H9 (cell line): Measurements from ENCODE around the gene CNGA2. TPM values are rescaled to one million over a fixed set of nuclear protein-coding genes. Genes with fewer than 3 reads are reported as not detected.

Experiments used
- DNase-seq: peaks from one replicate; pipeline ENCODE4 v3.0.0-alpha.2; 2017
- H2AFZ ChIP-seq: one replicate; pipeline ENCODE4 v1.6.1; 2013; ENCODE audit warnings: mild to moderate bottlenecking, low read length, control low read depth, moderate library complexity
- H2AK5ac ChIP-seq: 2 replicates; pipeline ENCODE4 v1.6.1; 2013; ENCODE audit warnings: low read length, control low read depth, mixed read lengths; ENCODE audit not compliant: insufficient read length
- H2BK120ac ChIP-seq: one replicate; pipeline ENCODE4 v1.6.1; 2013; ENCODE audit warnings: low read depth, mild to moderate bottlenecking, low read length, control low read depth, inconsistent platforms; ENCODE audit not compliant: poor library complexity, severe bottlenecking
- H2BK12ac ChIP-seq: 2 replicates; pipeline ENCODE4 v1.6.1; 2013; ENCODE audit warnings: low read length, control low read depth, mixed read lengths, low read depth; ENCODE audit not compliant: insufficient read length
- H2BK15ac ChIP-seq: 2 replicates; pipeline ENCODE4 v1.6.1; 2013; ENCODE audit warnings: low read depth, low read length, control low read depth
- H2BK20ac ChIP-seq: one replicate; pipeline ENCODE4 v1.6.1; 2013; ENCODE audit warnings: low read depth, mild to moderate bottlenecking, low read length, control low read depth, inconsistent platforms; ENCODE audit not compliant: poor library complexity, severe bottlenecking
- H2BK5ac ChIP-seq: 2 replicates; pipeline ENCODE4 v1.6.1; 2013; ENCODE audit warnings: low read length, control low read depth, mixed read lengths; ENCODE audit not compliant: insufficient read length
- H3K14ac ChIP-seq: 2 replicates; pipeline ENCODE4 v1.6.1; 2013; ENCODE audit warnings: low read length, control low read depth; ENCODE audit not compliant: insufficient read depth
- H3K18ac ChIP-seq: 2 replicates; pipeline ENCODE4 v1.6.1; 2013; ENCODE audit warnings: low read depth, mild to moderate bottlenecking, mixed read lengths, low read length, control low read depth; ENCODE audit not compliant: insufficient read length
- H3K23ac ChIP-seq: 2 replicates; pipeline ENCODE4 v1.6.1; 2013; ENCODE audit warnings: low read length, control low read depth, mixed read lengths, low read depth; ENCODE audit not compliant: insufficient read length
- H3K23me2 ChIP-seq: 2 replicates; pipeline ENCODE4 v1.6.1; 2013; ENCODE audit warnings: low read depth, mild to moderate bottlenecking, mixed read lengths, low read length, control low read depth; ENCODE audit not compliant: insufficient read length, poor library complexity, severe bottlenecking
- H3K27ac ChIP-seq: 2 replicates; pipeline ENCODE4 v1.5.1; 2013; ENCODE audit warnings: low read length, control low read depth, mixed read lengths, low read depth; ENCODE audit not compliant: insufficient read length
- H3K27me3 ChIP-seq: 2 replicates; pipeline ENCODE4 v1.6.1; 2013; ENCODE audit warnings: low read length, control low read depth, inconsistent platforms; ENCODE audit not compliant: insufficient read depth
- H3K4ac ChIP-seq: 2 replicates; pipeline ENCODE4 v1.6.1; 2013; ENCODE audit warnings: low read depth, mild to moderate bottlenecking, control low read depth, inconsistent platforms, low read length, moderate library complexity
- H3K4me1 ChIP-seq: 2 replicates; pipeline ENCODE4 v1.6.1; 2013; ENCODE audit warnings: low read length, control low read depth, inconsistent platforms; ENCODE audit not compliant: insufficient read depth
- H3K4me2 ChIP-seq: 2 replicates; pipeline ENCODE4 v1.6.1; 2013; ENCODE audit warnings: low read length, control low read depth, mixed read lengths; ENCODE audit not compliant: insufficient read length, insufficient read depth
- H3K56ac ChIP-seq: 2 replicates; pipeline ENCODE4 v1.6.1; 2013; ENCODE audit warnings: low read depth, mild to moderate bottlenecking, mixed read lengths, low read length, control low read depth; ENCODE audit not compliant: insufficient read length
- H3K79me1 ChIP-seq: 2 replicates; pipeline ENCODE4 v1.6.1; 2013; ENCODE audit warnings: low read depth, mild to moderate bottlenecking, moderate library complexity, low read length, control low read depth, inconsistent platforms; ENCODE audit not compliant: insufficient read depth, poor library complexity, severe bottlenecking
- H3K79me2 ChIP-seq: 2 replicates; pipeline ENCODE4 v1.6.1; 2013; ENCODE audit warnings: low read length, control low read depth, inconsistent platforms; ENCODE audit not compliant: insufficient read depth
- H3K9ac ChIP-seq: 2 replicates; pipeline ENCODE4 v1.6.1; 2013; ENCODE audit warnings: low read length, control low read depth, mixed read lengths; ENCODE audit not compliant: insufficient read length; ENCODE audit errors: extremely low read depth
- H3K9me3 ChIP-seq: one replicate; pipeline ENCODE4 v1.6.1; 2013; ENCODE audit warnings: low read depth, low read length, inconsistent platforms; ENCODE audit not compliant: control insufficient read depth
- H3T11ph ChIP-seq: one replicate; pipeline ENCODE4 v1.6.1; 2013; ENCODE audit warnings: mild to moderate bottlenecking, low read length, control low read depth, inconsistent platforms
- H4K20me1 ChIP-seq: one replicate; pipeline ENCODE4 v1.6.1; 2013; ENCODE audit not compliant: control insufficient read depth, insufficient read length, insufficient read depth
- H4K5ac ChIP-seq: 2 replicates; pipeline ENCODE4 v1.6.1; 2013; ENCODE audit warnings: low read depth, mild to moderate bottlenecking, mixed read lengths, low read length, control low read depth; ENCODE audit not compliant: insufficient read length
- H4K8ac ChIP-seq: replicated peaks from 2 replicates; pipeline ENCODE4 v1.6.1; 2013; ENCODE audit warnings: low read length, control low read depth, mixed read lengths, low read depth; ENCODE audit not compliant: insufficient read length
- H4K91ac ChIP-seq: 2 replicates; pipeline ENCODE4 v1.6.1; 2013; ENCODE audit warnings: low read depth, mild to moderate bottlenecking, moderate library complexity, mixed read lengths, low read length, control low read depth; ENCODE audit not compliant: insufficient read length
- H3K27ac Mint-ChIP-seq, 3 experiments: 2 replicates in 2 of 3; 3 replicates in 1 of 3; pipeline ENCODE4 v1.8.0; 2020 to 2021; ENCODE audit warnings: mixed read lengths in 3 of 3, mild to moderate bottlenecking in 1 of 3, moderate library complexity in 1 of 3
- H3K27me3 Mint-ChIP-seq: 2 replicates; pipeline ENCODE4 v1.8.0; 2021; ENCODE audit warnings: low read depth, mild to moderate bottlenecking, moderate library complexity, mixed read lengths
- H3K36me3 Mint-ChIP-seq, 3 experiments: 2 replicates in 2 of 3; 3 replicates in 1 of 3; pipeline ENCODE4 v1.8.0; 2020 to 2021; ENCODE audit warnings: low read depth in 3 of 3, mixed read lengths in 3 of 3; ENCODE audit not compliant: insufficient read depth in 1 of 3
- H3K4me1 Mint-ChIP-seq, 2 experiments: 2 replicates each; pipeline ENCODE4 v1.8.0; 2020; ENCODE audit warnings: mixed read lengths in 2 of 2
- H3K4me3 Mint-ChIP-seq, 2 experiments: 2 replicates in 1 of 2; 3 replicates in 1 of 2; pipeline ENCODE4 v1.8.0; 2020 to 2021; ENCODE audit warnings: mild to moderate bottlenecking in 2 of 2, mixed read lengths in 2 of 2, moderate library complexity in 1 of 2
- H3K9me3 Mint-ChIP-seq, 2 experiments: 2 replicates in 1 of 2; 3 replicates in 1 of 2; pipeline ENCODE4 v1.8.0; 2020; ENCODE audit warnings: mild to moderate bottlenecking in 2 of 2, mixed read lengths in 2 of 2, moderate library complexity in 1 of 2
- WGBS: extraction: QIAGEN DNeasy Blood & Tissue Kit; methylation state at CpG from one replicate; pipeline ENCODE4 v1.1.7; 2013; ENCODE audit warnings: missing lambda C conversion rate, low lambda C conversion rate, mixed read lengths; ENCODE audit not compliant: insufficient read length; ENCODE audit errors: extremely low coverage; 5-methylcytosine and 5-hydroxymethylcytosine counted together
- total RNA-seq: library from RNA; stranded (reverse); gene quantifications from 2 replicates; pipeline ENCODE4 v1.2.1, GENCODE V29; 2021
- TF ChIP-seq, protein P1 (sequence below): fragments of 200-600 bp; sonication (generic); conservative IDR thresholded peaks from 3 replicates; pipeline ENCODE4 v1.8.0; 2021; ENCODE audit warnings: antibody characterized with exemption, mild to moderate bottlenecking

The CNGA2 gene
- total RNA-seq, 1 experiment from 2014 or later = not detected

DNA sequence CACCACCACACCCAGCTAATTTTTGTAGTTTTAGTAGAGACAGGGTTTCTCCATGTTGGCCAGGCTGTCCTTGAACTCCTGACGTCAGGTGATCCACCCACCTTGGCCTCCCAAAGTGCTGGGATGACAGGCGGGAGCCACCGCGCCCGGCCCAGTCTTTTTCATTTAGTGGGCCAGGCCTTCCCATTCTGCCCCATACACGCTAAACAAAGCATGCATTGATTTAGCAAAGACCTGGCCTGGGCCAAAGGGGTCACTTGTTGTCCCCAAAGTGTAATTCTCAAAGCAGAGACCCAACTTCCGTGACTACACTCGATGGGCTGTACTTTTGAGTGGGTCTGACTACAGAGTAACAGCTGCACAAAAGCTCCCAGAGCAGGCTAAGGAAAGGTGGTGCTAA is 29.2 kb downstream of the CNGA2 start:
- Histone ChIP-seq H3K27me3 (no peaks in the 10 kb centered on the region), H4K20me1 (no peaks in the 10 kb centered on the region), H2BK5ac (no peak overlapping the region), H3K4me1 (no peaks in the 10 kb centered on the region), H2BK12ac (no peak overlapping the region), H3K27ac (no peak overlapping the region), H2AK5ac (no peak overlapping the region), H3K79me2 (no peaks in the 10 kb centered on the region), H3K23ac (no peak overlapping the region), H3K56ac (no peak overlapping the region), H2BK20ac (no peak overlapping the region), H3K18ac (no peak overlapping the region), H3K4ac (no peak overlapping the region), H3T11ph (no peak overlapping the region), H2AFZ (no peak overlapping the region), H3K9me3 (peaks cover 58% of the 10 kb centered on the region), H4K91ac (no peak overlapping the region), H3K9ac (no peak overlapping the region), H2BK120ac (no peak overlapping the region), H4K5ac (no peak overlapping the region), H3K4me2 (no peak overlapping the region), H3K14ac (no peak overlapping the region), H2BK15ac (no peak overlapping the region), H3K23me2 (no peaks in the 10 kb centered on the region), H3K79me1 (no peaks in the 10 kb centered on the region), H4K8ac (no peak overlapping the region)
- Mint-ChIP-seq H3K27ac (no peak overlapping the region), H3K4me3 (no peak overlapping the region), H3K9me3 (peaks cover 81 to 83% of the 10 kb centered on the region in 2 experiments), H3K36me3 (peaks cover 0 to 6% (median 0%) of the 10 kb centered on the region in 3 experiments; a peak in 3 of 7 replicates), H3K4me1 (no peaks in the 10 kb centered on the region), H3K27me3 (no peaks in the 10 kb centered on the region; the same call in 1 of the 2 replicates)
- DNase-seq = no peak
- WGBS = no CpG with 5 or more reads among the region's 8 CpGs
- TF ChIP-seq, protein P1, sequence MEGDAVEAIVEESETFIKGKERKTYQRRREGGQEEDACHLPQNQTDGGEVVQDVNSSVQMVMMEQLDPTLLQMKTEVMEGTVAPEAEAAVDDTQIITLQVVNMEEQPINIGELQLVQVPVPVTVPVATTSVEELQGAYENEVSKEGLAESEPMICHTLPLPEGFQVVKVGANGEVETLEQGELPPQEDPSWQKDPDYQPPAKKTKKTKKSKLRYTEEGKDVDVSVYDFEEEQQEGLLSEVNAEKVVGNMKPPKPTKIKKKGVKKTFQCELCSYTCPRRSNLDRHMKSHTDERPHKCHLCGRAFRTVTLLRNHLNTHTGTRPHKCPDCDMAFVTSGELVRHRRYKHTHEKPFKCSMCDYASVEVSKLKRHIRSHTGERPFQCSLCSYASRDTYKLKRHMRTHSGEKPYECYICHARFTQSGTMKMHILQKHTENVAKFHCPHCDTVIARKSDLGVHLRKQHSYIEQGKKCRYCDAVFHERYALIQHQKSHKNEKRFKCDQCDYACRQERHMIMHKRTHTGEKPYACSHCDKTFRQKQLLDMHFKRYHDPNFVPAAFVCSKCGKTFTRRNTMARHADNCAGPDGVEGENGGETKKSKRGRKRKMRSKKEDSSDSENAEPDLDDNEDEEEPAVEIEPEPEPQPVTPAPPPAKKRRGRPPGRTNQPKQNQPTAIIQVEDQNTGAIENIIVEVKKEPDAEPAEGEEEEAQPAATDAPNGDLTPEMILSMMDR = no peak
